HCT116 (cell line): ENCODE measurements around the gene C21orf91. TPM values are rescaled to one million over a fixed set of nuclear protein-coding genes. Genes with fewer than 3 reads are reported as not detected.

Experiments
- ATAC-seq: fragments of 200-7000 bp; cut with Tn5 transposase; 2 replicates; pipeline ENCODE4 v1.9.1; 2020; ENCODE audit warnings: mild to moderate bottlenecking, moderate library complexity
- BruUV-seq: library from RNA; stranded (reverse); fragments of 400-500 nt; replicated peaks from 2 replicates; lab custom pipeline; 2021; lab: Mats Ljungman, UMichigan
- CTCF ChIA-PET: fragments of 300-600 bp; sonication (Branson Sonifier 250); formaldehyde crosslinking; loops from one replicate; lab custom pipeline; 2021; ENCODE audit warnings: antibody characterized with exemption; lab: Charles Lee
- POLR2A ChIA-PET: fragments of 300-600, 350-600 bp; sonication (Branson Sonifier 250); formaldehyde crosslinking; loops from one replicate; lab custom pipeline; 2021; ENCODE audit warnings: antibody characterized with exemption; lab: Charles Lee
- RAD21 ChIA-PET, 2 experiments: fragments of 300-600 bp; sonication (Branson Sonifier 250); formaldehyde crosslinking; loops; one replicate each; lab custom pipeline; 2023; ENCODE audit warnings: low total read pairs in 2 of 2; ENCODE audit not compliant: uncharacterized antibody in 2 of 2, unreplicated experiment in 2 of 2, low non-redundant PET in 1 of 2; lab: Charles Lee
- DNase-seq: peaks from one replicate; pipeline ENCODE4 v3.0.0-alpha.2; 2010; ENCODE audit warnings: low read depth, low spot score
- H2AFZ ChIP-seq: fragments of 200-600 bp; shearing (Covaris generic), sonication (generic); 2 replicates; pipeline ENCODE4 v1.6.1; 2017; ENCODE audit warnings: low read depth, mixed run types, mixed read lengths, antibody characterized with exemption, low read length; ENCODE audit not compliant: poor library complexity, severe bottlenecking
- H3K27ac ChIP-seq: 2 replicates; pipeline ENCODE4 v1.5.1; 2012; ENCODE audit warnings: low read depth, low read length
- H3K27me3 ChIP-seq: fragments of 200-600 bp; sonication (generic); 2 replicates; pipeline ENCODE4 v1.6.1; 2016; ENCODE audit warnings: mixed run types, low read length, mixed read lengths; ENCODE audit not compliant: insufficient read depth
- H3K36me3 ChIP-seq, 2 experiments: fragments of 200-500 bp in 1 of 2; fragments of 200-600 bp in 1 of 2; sonication (Bioruptor generic) in 1 of 2; sonication (generic) in 1 of 2; 2 replicates each; pipeline versions ENCODE4 v1.5.1 to v1.6.1; 2014 to 2016; ENCODE audit warnings: low read length in 2 of 2, inconsistent platforms in 1 of 2, mixed read lengths in 1 of 2, mixed run types in 1 of 2; ENCODE audit not compliant: insufficient read depth in 2 of 2, control insufficient read depth in 1 of 2
- H3K4me1 ChIP-seq, 2 experiments: fragments of 200-600 bp in 1 of 2; sonication (generic) in 1 of 2; 2 replicates each; pipeline versions ENCODE4 v1.5.1 to v1.6.1; 2012 to 2017; ENCODE audit warnings: low read length in 2 of 2, inconsistent platforms in 1 of 2, mild to moderate bottlenecking in 1 of 2, mixed read lengths in 1 of 2, mixed run types in 1 of 2, moderate library complexity in 1 of 2; ENCODE audit not compliant: insufficient read depth in 2 of 2, control insufficient read depth in 1 of 2
- H3K4me2 ChIP-seq: fragments of 200-600 bp; sonication (generic); 2 replicates; pipeline ENCODE4 v1.6.1; 2017; ENCODE audit warnings: mixed run types, low read length, mixed read lengths
- H3K4me3 ChIP-seq, 2 experiments: fragments of 200-600 bp in 1 of 2; sonication (generic) in 1 of 2; replicated peaks in 1 of 2; 2 replicates each; pipeline ENCODE4 v1.5.1; 2011 to 2016; ENCODE audit warnings: low read length in 2 of 2, control low read depth in 1 of 2, low read depth in 1 of 2, mild to moderate bottlenecking in 1 of 2, mixed read lengths in 1 of 2, mixed run types in 1 of 2
- H3K79me2 ChIP-seq: fragments of 200-600 bp; sonication (generic); 2 replicates; pipeline ENCODE4 v1.6.1; 2017; ENCODE audit warnings: mild to moderate bottlenecking, mixed run types, low read length, moderate library complexity, mixed read lengths; ENCODE audit not compliant: insufficient read depth
- H3K9ac ChIP-seq: fragments of 200-600 bp; sonication (generic); 2 replicates; pipeline ENCODE4 v1.6.1; 2016; ENCODE audit warnings: low read length, mixed read lengths
- H3K9me2 ChIP-seq: fragments of 200-600 bp; sonication (generic), shearing (Covaris generic); 2 replicates; pipeline ENCODE4 v1.6.1; 2017; ENCODE audit warnings: mixed run types, mild to moderate bottlenecking, moderate library complexity; ENCODE audit not compliant: insufficient read depth
- H3K9me3 ChIP-seq, 2 experiments: fragments of 200-500 bp in 1 of 2; fragments of 200-600 bp in 1 of 2; sonication (Bioruptor generic) in 1 of 2; sonication (generic) in 1 of 2; 2 replicates each; pipeline ENCODE4 v1.6.1; 2014 to 2017; ENCODE audit warnings: low read length in 2 of 2, mixed read lengths in 2 of 2, inconsistent platforms in 1 of 2, low read depth in 1 of 2, mild to moderate bottlenecking in 1 of 2, mixed run types in 1 of 2, moderate library complexity in 1 of 2; ENCODE audit not compliant: control insufficient read depth in 1 of 2, insufficient read depth in 1 of 2
- H4K20me1 ChIP-seq: fragments of 200-600 bp; sonication (generic), shearing (Covaris generic); 2 replicates; pipeline ENCODE4 v1.6.1; 2017; ENCODE audit warnings: mixed run types, mild to moderate bottlenecking, moderate library complexity; ENCODE audit not compliant: insufficient read depth
- ATF3 ChIP-seq: IDR thresholded peaks from 2 replicates; pipeline ENCODE4 v1.6.1; 2012
- POLR2AphosphoS5 ChIP-seq: IDR thresholded peaks from 2 replicates; pipeline ENCODE4 v1.6.1; 2011; ENCODE audit warnings: mild to moderate bottlenecking, low read depth, low read length, moderate library complexity
- SIN3A ChIP-seq: IDR thresholded peaks from 2 replicates; pipeline ENCODE4 v1.6.1; 2012; ENCODE audit warnings: low read depth
- SP1 ChIP-seq: IDR thresholded peaks from 2 replicates; pipeline ENCODE4 v1.6.1; 2012; ENCODE audit warnings: low read depth
- SRF ChIP-seq: IDR thresholded peaks from 2 replicates; pipeline ENCODE4 v1.6.1; 2012; ENCODE audit warnings: low read depth
- TCF7L2 ChIP-seq: IDR thresholded peaks from 2 replicates; pipeline ENCODE4 v1.7.0; 2011; ENCODE audit warnings: borderline replicate concordance, inconsistent platforms; ENCODE audit not compliant: insufficient read depth, insufficient read length; ENCODE audit errors: extremely low read depth
- intact Hi-C: fragments of 100-400 bp; cut with micrococcal nuclease; formaldehyde crosslinking; loops from 2 replicates; pipeline ENCODE4 v1.10.0; 2022
- total RNA-seq: library from RNA; stranded (reverse); gene quantifications from one replicate; pipeline ENCODE4 v1.2.1, GENCODE V29; 2021; ENCODE audit not compliant: unreplicated experiment
- TF ChIP-seq, protein P1 (sequence below), 3 experiments: fragments of 200-600 bp in 1 of 3; sonication (generic) in 1 of 3; IDR thresholded peaks in 2 of 3; conservative IDR thresholded peaks in 1 of 3; 2 replicates each; pipeline ENCODE4 v1.5.1; 2012 to 2017; ENCODE audit warnings: low read depth in 2 of 3, low read length in 2 of 3, antibody characterized with exemption in 1 of 3, borderline replicate concordance in 1 of 3, control low read depth in 1 of 3, mild to moderate bottlenecking in 1 of 3, mixed read lengths in 1 of 3, mixed run types in 1 of 3, moderate library complexity in 1 of 3; ENCODE audit not compliant: insufficient read depth in 1 of 3
- TF ChIP-seq, protein P2 (sequence below): IDR thresholded peaks from 2 replicates; pipeline ENCODE4 v1.6.1; 2011; ENCODE audit warnings: mild to moderate bottlenecking, low read length, moderate library complexity; ENCODE audit not compliant: insufficient replicate concordance; ENCODE audit errors: extremely low read depth

Gene C21orf91
- total RNA-seq, 1 experiment from 2014 or later: 17.7 TPM

DNA sequence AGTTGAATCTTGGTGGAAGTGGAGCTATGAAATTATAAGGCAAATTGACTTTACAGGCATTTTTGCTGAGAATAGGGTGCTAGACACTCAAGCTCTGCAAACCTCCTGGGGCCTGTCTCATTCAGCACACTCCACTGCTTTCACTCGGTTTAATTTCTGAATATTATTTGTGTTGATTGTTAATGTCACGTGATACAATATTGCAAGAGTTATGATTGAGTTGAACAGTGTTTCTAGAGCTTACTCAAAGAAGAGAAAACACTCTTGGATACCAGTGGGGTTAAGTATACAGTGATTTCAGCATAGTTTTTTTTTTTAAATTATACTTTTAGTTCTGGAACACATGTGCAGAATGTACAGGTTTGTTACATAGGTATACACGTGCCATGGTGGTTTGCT, 49.7 kb downstream of the C21orf91 start:
- Histone ChIP-seq H3K27ac (no peak overlapping the region), H3K79me2 (no peaks in the 10 kb centered on the region), H2AFZ (no peak overlapping the region), H3K9ac (no peak overlapping the region), H4K20me1 (no peaks in the 10 kb centered on the region), H3K27me3 (no peaks in the 10 kb centered on the region; the same call in 1 of the 2 replicates), H3K9me2 (no peaks in the 10 kb centered on the region), H3K36me3 (no peaks in the 10 kb centered on the region), H3K4me1 (no peaks in the 10 kb centered on the region), H3K4me2 (no peak overlapping the region), H3K4me3 (no peak overlapping the region), H3K9me3 (no peaks in the 10 kb centered on the region)
- TF ChIP-seq, protein P1, sequence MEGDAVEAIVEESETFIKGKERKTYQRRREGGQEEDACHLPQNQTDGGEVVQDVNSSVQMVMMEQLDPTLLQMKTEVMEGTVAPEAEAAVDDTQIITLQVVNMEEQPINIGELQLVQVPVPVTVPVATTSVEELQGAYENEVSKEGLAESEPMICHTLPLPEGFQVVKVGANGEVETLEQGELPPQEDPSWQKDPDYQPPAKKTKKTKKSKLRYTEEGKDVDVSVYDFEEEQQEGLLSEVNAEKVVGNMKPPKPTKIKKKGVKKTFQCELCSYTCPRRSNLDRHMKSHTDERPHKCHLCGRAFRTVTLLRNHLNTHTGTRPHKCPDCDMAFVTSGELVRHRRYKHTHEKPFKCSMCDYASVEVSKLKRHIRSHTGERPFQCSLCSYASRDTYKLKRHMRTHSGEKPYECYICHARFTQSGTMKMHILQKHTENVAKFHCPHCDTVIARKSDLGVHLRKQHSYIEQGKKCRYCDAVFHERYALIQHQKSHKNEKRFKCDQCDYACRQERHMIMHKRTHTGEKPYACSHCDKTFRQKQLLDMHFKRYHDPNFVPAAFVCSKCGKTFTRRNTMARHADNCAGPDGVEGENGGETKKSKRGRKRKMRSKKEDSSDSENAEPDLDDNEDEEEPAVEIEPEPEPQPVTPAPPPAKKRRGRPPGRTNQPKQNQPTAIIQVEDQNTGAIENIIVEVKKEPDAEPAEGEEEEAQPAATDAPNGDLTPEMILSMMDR (IDR thresholded peaks at IDR 0.05 in 2 of 3, conservative IDR thresholded peaks at IDR 0.05 in 1 of 3; ENCODE audit: borderline replicate concordance in 1 of 3, insufficient read depth in 1 of 3, low read depth in 2 of 3, low read length in 2 of 3): no peak
- TF ChIP-seq SP1 (no peak), SRF (no peak), SIN3A (no peak), ATF3 (no peak), TCF7L2 (no peak), POLR2AphosphoS5 (no peak)
- TF ChIP-seq, protein P2, sequence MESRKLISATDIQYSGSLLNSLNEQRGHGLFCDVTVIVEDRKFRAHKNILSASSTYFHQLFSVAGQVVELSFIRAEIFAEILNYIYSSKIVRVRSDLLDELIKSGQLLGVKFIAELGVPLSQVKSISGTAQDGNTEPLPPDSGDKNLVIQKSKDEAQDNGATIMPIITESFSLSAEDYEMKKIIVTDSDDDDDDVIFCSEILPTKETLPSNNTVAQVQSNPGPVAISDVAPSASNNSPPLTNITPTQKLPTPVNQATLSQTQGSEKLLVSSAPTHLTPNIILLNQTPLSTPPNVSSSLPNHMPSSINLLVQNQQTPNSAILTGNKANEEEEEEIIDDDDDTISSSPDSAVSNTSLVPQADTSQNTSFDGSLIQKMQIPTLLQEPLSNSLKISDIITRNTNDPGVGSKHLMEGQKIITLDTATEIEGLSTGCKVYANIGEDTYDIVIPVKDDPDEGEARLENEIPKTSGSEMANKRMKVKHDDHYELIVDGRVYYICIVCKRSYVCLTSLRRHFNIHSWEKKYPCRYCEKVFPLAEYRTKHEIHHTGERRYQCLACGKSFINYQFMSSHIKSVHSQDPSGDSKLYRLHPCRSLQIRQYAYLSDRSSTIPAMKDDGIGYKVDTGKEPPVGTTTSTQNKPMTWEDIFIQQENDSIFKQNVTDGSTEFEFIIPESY: no peak
- CTCF ChIA-PET: no interaction called here
- RAD21 ChIA-PET: no interaction called here
- POLR2A ChIA-PET: no interaction called here
- intact Hi-C loops: no loop called here
- ATAC-seq (no peak), DNase-seq (no peak)
- no TSS peak for BruUV-seq
